Upper lobe of left lung (tissue), 6 donors: ENCODE data around the gene DTNB. TPM values are rescaled to one million over a fixed set of nuclear protein-coding genes. Genes with fewer than 3 reads are reported as not detected.

Source experiments
- ATAC-seq, 2 donors: fragments of 200-7000 bp; cut with Tn5 transposase; one replicate each; pipeline ENCODE4 v1.9.1; 2022; ENCODE audit warnings: mild to moderate bottlenecking in 2 of 2, moderate library complexity in 2 of 2; ENCODE audit not compliant: low FRiP score in 2 of 2
- DNase-seq, 2 donors: peaks; one replicate each; pipeline ENCODE4 v3.0.0-alpha.2; 2019 to 2020
- H3K27ac ChIP-seq, 4 donors: fragments of 200-600 bp; sonication (generic); one replicate each; pipeline ENCODE4 v1.5.1; 2016 to 2019
- H3K27me3 ChIP-seq, 4 donors: fragments of 200-600 bp; sonication (generic); one replicate each; pipeline ENCODE4 v1.5.1; 2017 to 2019
- H3K36me3 ChIP-seq, 4 donors: fragments of 200-600 bp; sonication (generic); one replicate each; pipeline ENCODE4 v1.5.1; 2016 to 2019
- H3K4me1 ChIP-seq, 4 donors: fragments of 200-600 bp; sonication (generic); one replicate each; pipeline ENCODE4 v1.5.1; 2018 to 2019
- H3K4me3 ChIP-seq, 4 donors: fragments of 200-600 bp; sonication (generic); one replicate each; pipeline ENCODE4 v1.5.1; 2017 to 2019; ENCODE audit warnings: mild to moderate bottlenecking in 2 of 4, moderate library complexity in 1 of 4
- H3K9me3 ChIP-seq, 4 donors: fragments of 200-600 bp; sonication (generic); one replicate each; pipeline ENCODE4 v1.5.1; 2018 to 2019
- EP300 ChIP-seq, 4 donors: sonication (generic); formaldehyde crosslinking; IDR thresholded peaks; one replicate each; pipeline ENCODE4 v1.5.1; 2017; ENCODE audit warnings: antibody characterized with exemption in 4 of 4, control low read depth in 2 of 4
- POLR2A ChIP-seq, 4 donors: fragments of 450-650 bp; IDR thresholded peaks; one replicate each; pipeline ENCODE4 v1.5.1; 2016 to 2017; ENCODE audit warnings: antibody characterized with exemption in 4 of 4, mild to moderate bottlenecking in 2 of 4
- POLR2AphosphoS5 ChIP-seq, 2 donors: sonication (generic); formaldehyde crosslinking; IDR thresholded peaks; one replicate each; pipeline ENCODE4 v1.5.1; 2017; ENCODE audit warnings: antibody characterized with exemption in 2 of 2
- WGBS, 2 donors: methylation state at CpG; one replicate each; pipeline ENCODE4 v1.1.5; 2017 to 2018; 5-methylcytosine and 5-hydroxymethylcytosine counted together
- total RNA-seq, 6 donors: library from RNA; depleted of rRNA in 4 of 6; stranded (reverse); fragments of >200 nt in 4 of 6; gene quantifications; one replicate each; pipeline versions ENCODE4 v1.1.0 to v1.2.1, GENCODE V29; 2016 to 2021
- TF ChIP-seq, protein P1 (sequence below), 6 experiments: fragments of 450-650 bp in 4 of 6; fragments of 200-600 bp in 2 of 6; sonication (generic) in 2 of 6; IDR thresholded peaks; one replicate each; pipeline ENCODE4 v1.5.1; 2016 to 2019; ENCODE audit warnings: antibody characterized with exemption in 6 of 6
- donor health status: DM: no; HTN: no; CAD: no; lungs with moderate emphysema.
- donor health status: DM: no; HTN: yes; CAD: no; lungs with severe emphysema.

Gene DTNB
- total RNA-seq, 6 donors from 2014 or later: 19.3 to 59.7 (median 25.6) TPM

DNA sequence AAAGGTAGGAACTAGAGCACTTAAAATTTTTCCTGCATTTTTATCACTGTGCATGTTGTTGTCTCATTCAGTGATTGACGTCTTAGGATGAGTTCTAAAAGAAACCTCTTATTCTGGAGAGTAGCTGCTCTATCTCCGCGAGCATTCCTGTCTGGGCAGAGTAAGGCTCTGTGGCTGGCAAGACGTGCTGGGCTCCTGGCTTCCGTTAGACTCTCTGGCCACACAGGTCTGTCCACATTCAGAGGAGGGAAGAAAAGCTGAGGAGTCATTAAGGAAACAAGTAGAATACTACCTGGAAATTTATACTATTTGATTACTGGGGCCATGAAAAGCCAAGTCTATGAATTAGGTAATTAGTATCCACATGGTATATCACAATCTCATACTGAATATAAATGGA, 193.6 kb downstream of the DTNB start:
- no peaks in the 10 kb centered on the region for H3K36me3 ChIP-seq
- H3K4me1 ChIP-seq: no peaks in the 10 kb centered on the region
- no peak for DNase-seq
- ATAC-seq: no peak
- WGBS, 2 donors: 88 to 93% methylated on average over 5 of the region's 5 CpGs
- H3K27ac ChIP-seq: no peak overlapping the region
- H3K4me3 ChIP-seq: no peak overlapping the region
- H3K27me3 ChIP-seq: no peaks in the 10 kb centered on the region
- no peak for TF ChIP-seq POLR2AphosphoS5 (IDR thresholded peaks at IDR 0.05)
- TF ChIP-seq, protein P1, sequence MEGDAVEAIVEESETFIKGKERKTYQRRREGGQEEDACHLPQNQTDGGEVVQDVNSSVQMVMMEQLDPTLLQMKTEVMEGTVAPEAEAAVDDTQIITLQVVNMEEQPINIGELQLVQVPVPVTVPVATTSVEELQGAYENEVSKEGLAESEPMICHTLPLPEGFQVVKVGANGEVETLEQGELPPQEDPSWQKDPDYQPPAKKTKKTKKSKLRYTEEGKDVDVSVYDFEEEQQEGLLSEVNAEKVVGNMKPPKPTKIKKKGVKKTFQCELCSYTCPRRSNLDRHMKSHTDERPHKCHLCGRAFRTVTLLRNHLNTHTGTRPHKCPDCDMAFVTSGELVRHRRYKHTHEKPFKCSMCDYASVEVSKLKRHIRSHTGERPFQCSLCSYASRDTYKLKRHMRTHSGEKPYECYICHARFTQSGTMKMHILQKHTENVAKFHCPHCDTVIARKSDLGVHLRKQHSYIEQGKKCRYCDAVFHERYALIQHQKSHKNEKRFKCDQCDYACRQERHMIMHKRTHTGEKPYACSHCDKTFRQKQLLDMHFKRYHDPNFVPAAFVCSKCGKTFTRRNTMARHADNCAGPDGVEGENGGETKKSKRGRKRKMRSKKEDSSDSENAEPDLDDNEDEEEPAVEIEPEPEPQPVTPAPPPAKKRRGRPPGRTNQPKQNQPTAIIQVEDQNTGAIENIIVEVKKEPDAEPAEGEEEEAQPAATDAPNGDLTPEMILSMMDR (IDR thresholded peaks at IDR 0.05): no peak
- TF ChIP-seq POLR2A (IDR thresholded peaks at IDR 0.05): no peak
- no peak for TF ChIP-seq EP300 (IDR thresholded peaks at IDR 0.05)
- H3K9me3 ChIP-seq: peaks cover 0 to 10% (median 4%) of the 10 kb centered on the region in 4 donors

DNA sequence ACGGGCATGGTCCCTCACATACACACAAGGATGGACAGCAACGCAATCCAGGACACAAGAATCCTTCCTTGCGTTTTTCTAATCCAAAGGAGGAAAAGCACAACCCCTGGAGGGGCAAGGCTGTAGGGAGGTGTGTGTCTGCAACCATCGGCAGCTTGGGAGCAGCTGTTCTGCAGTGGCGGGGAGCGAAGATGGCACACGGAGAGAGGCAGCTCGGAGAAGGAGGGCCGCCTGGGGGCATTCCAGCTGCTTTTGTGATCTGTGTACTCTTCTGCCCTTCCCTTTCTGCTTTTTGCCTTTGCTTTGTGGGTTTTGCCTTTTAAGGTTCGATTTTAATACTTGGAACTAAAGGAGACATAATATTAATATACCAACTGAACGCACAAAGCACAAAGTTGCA, 194.6 kb downstream of the DTNB start:
- DNase-seq (no peak), ATAC-seq (no peak)
- no peak overlapping the region for H3K4me3 ChIP-seq
- no peaks in the 10 kb centered on the region for H3K27me3 ChIP-seq
- peaks cover 0 to under 1% (median 0%) of the 10 kb centered on the region in 4 donors for H3K4me1 ChIP-seq
- H3K36me3 ChIP-seq: no peaks in the 10 kb centered on the region
- 94 to 97% methylated on average over 11 of the region's 11 CpGs for WGBS, 2 donors
- H3K9me3 ChIP-seq: peaks cover 0 to 10% (median 4%) of the 10 kb centered on the region in 4 donors
- H3K27ac ChIP-seq: no peak overlapping the region
- no peak for TF ChIP-seq POLR2AphosphoS5 (IDR thresholded peaks at IDR 0.05)
- no peak for TF ChIP-seq EP300 (IDR thresholded peaks at IDR 0.05)
- TF ChIP-seq, protein P1 (IDR thresholded peaks at IDR 0.05): no peak
- no peak for TF ChIP-seq POLR2A (IDR thresholded peaks at IDR 0.05)

DNA sequence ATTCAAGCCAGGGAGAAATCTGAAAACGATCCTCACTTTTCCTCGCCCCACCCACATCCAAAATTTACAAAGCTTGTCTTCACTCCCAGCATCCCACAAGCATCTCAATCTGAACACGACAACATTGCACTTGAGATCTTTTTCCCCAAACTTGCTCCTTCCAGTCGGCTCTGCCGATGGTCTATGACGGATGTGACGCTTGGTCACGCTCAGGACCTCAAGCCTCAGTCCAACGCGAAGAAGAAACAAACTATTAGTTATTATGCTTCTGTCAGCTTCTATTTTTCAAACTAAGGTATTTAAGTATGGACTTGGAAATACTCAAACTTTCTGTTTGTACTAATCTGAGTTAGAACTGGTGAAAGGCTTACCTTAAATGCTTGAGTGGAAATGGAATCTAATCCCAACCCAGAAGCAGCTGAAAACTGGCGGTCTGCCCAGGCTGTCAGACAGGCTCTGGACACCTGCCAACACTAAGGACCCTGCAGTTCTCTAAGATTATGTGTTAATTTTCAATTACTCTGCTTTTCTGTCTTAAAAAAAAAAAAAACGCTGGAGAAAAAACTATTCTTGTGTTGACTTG, 199.5 kb downstream of the DTNB start:
- H3K4me1 ChIP-seq: peaks cover 0 to 6% (median 0%) of the 10 kb centered on the region in 4 donors
- no peaks in the 10 kb centered on the region for H3K27me3 ChIP-seq
- no peak overlapping the region for H3K27ac ChIP-seq
- H3K36me3 ChIP-seq: no peaks in the 10 kb centered on the region
- no peak for ATAC-seq
- 54 to 63% methylated on average over 12 of the region's 12 CpGs for WGBS, 2 donors
- TF ChIP-seq POLR2A (IDR thresholded peaks at IDR 0.05) (no peak), EP300 (IDR thresholded peaks at IDR 0.05) (no peak), POLR2AphosphoS5 (IDR thresholded peaks at IDR 0.05) (no peak)
- TF ChIP-seq, protein P1 (IDR thresholded peaks at IDR 0.05): no peak
- DNase-seq: no peak
- peaks cover 0 to 10% (median 4%) of the 10 kb centered on the region in 4 donors for H3K9me3 ChIP-seq
- no peak overlapping the region for H3K4me3 ChIP-seq

DNA sequence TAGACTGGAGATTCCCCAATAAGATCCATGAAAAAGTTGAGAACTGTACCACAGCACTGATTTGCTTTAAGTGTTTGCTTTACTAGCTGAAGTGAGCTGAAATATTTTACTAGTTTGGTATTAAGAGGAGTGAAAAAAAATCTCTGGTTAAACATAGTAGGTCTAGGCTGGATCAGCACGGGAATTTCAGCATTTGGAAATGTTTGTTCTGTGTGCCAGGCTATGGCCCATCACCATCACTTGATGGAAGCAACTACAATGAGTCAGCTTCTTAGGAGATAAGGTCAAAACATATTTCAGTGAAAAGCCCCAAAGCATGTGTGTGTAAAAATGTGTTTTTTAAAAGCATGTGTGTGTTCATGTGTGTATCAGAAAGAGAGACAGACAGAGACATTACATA, 200.2 kb downstream of the DTNB start:
- no peak overlapping the region for H3K27ac ChIP-seq
- no peak for DNase-seq
- H3K36me3 ChIP-seq: no peaks in the 10 kb centered on the region
- H3K27me3 ChIP-seq: no peaks in the 10 kb centered on the region
- TF ChIP-seq POLR2A (IDR thresholded peaks at IDR 0.05) (no peak), EP300 (IDR thresholded peaks at IDR 0.05) (no peak), POLR2AphosphoS5 (IDR thresholded peaks at IDR 0.05) (no peak)
- TF ChIP-seq, protein P1 (IDR thresholded peaks at IDR 0.05): no peak
- H3K9me3 ChIP-seq: peaks cover 0 to 10% (median 4%) of the 10 kb centered on the region in 4 donors
- 35 to 50% methylated on average over 1 of the region's 1 CpG for WGBS, 2 donors
- peak in 1 of 2 donors; percentile 31 for ATAC-seq
- H3K4me1 ChIP-seq: peaks cover 0 to 6% (median 0%) of the 10 kb centered on the region in 4 donors
- no peak overlapping the region for H3K4me3 ChIP-seq

DNA sequence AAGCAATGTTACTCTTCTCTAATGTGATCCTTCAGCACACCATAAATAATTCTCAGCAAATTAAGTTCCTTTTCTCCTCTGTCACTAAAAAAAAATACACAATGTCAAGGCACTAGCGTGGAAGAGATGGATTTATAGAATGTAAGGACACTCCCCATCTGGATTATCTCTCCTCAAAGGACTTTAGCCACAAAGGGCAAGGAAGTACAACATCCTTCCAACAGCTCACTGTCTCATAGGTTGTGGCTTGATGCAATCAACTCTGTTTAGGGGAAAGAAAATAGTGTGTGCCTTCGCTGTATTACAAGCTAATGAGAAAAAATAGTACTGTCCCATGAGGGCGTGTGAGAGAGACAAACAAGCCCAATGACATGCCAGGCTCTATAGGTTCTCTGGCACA, 202.6 kb downstream of the DTNB start:
- Histone ChIP-seq H3K9me3 (peaks cover 0 to 6% (median 2%) of the 10 kb centered on the region in 4 donors), H3K4me3 (no peak overlapping the region), H3K27me3 (no peaks in the 10 kb centered on the region), H3K27ac (no peak overlapping the region), H3K4me1 (peaks cover 0 to 6% (median 0%) of the 10 kb centered on the region in 4 donors), H3K36me3 (no peaks in the 10 kb centered on the region)
- ATAC-seq (no peak), DNase-seq (no peak)
- 91 to 92% methylated on average over 3 of the region's 3 CpGs for WGBS, 2 donors
- TF ChIP-seq EP300 (IDR thresholded peaks at IDR 0.05) (no peak), POLR2A (IDR thresholded peaks at IDR 0.05) (no peak), POLR2AphosphoS5 (IDR thresholded peaks at IDR 0.05) (no peak)
- TF ChIP-seq, protein P1 (IDR thresholded peaks at IDR 0.05): no peak
